GM19463 (cell line): ENCODE measurements around the gene OR2L13.
"Not testable (repeated sequence)": the region's sequence is repeated elsewhere in the genome, so short reads cannot be mapped to it uniquely, and the experiment has no call there.

Experiments
- ATAC-seq: cut with Tn5 transposase; IDR thresholded peaks from one replicate; pipeline ENCODE4 v1.9.1; 2021; ENCODE audit warnings: mild to moderate bottlenecking, moderate library complexity; ENCODE audit not compliant: unreplicated experiment

OR2L13 gene

GRCh38 chr1:248094884-248095283 lies at the start of gene OR2L13:
Gene OR2L13, plus strand, starts transcription at chr1:248095184. Its CDS starts 4,192 bp downstream, at chr1:248099376.
- no peak for ATAC-seq

GRCh38 chr1:248045209-248045608 lies 49.8 kb upstream of the OR2L13 start:
- no peak for ATAC-seq

GRCh38 chr1:248046536-248046935 lies 48.4 kb upstream of the OR2L13 start, which contains the start of gene OR2L3:
Gene OR2L3, plus strand, starts transcription at chr1:248046836. Its CDS starts 13,846 bp downstream, at chr1:248060682.
- ATAC-seq = no peak

GRCh38 chr1:248047008-248047407 lies 48.0 kb upstream of the OR2L13 start:
- no peak for ATAC-seq

GRCh38 chr1:248054671-248055070 lies 40.3 kb upstream of the OR2L13 start:
- no peak for ATAC-seq

- ATAC-seq = no peak
These were observed 39.7 kb upstream of the OR2L13 start for GRCh38 chr1:248055261-248055660.

GRCh38 chr1:248065071-248065470 lies 29.9 kb upstream of the OR2L13 start:
- no peak for ATAC-seq

- no peak for ATAC-seq
These were observed 29.4 kb upstream of the OR2L13 start for GRCh38 chr1:248065604-248066003.

GRCh38 chr1:248083864-248084263 lies 11.1 kb upstream of the OR2L13 start:
- ATAC-seq = not testable (repeated sequence)

GRCh38 chr1:248098529-248098928 lies 3.5 kb downstream of the OR2L13 start:
- ATAC-seq = no peak

GRCh38 chr1:248102847-248103246 lies 7.9 kb downstream of the OR2L13 start:
- ATAC-seq = no peak

- no peak for ATAC-seq
These were observed 16.2 kb downstream of the OR2L13 start for GRCh38 chr1:248111157-248111556.

GRCh38 chr1:248114890-248115289 lies 19.9 kb downstream of the OR2L13 start:
- no peak for ATAC-seq

GRCh38 chr1:248127653-248128052 lies 32.7 kb downstream of the OR2L13 start:
- ATAC-seq = no peak

- no peak for ATAC-seq
These were observed 41.8 kb downstream of the OR2L13 start for GRCh38 chr1:248136811-248137210.

GRCh38 chr1:248140846-248141245 lies 45.9 kb downstream of the OR2L13 start:
- no peak for ATAC-seq

GRCh38 chr1:248143311-248143710 lies 48.3 kb downstream of the OR2L13 start:
- ATAC-seq = no peak

GRCh38 chr1:248144513-248145198 lies 49.7 kb downstream of the OR2L13 start, which contains the start of gene OR2M5:
Gene OR2M5, plus strand, starts transcription at chr1:248145148. Its CDS starts 0 bp downstream, at chr1:248145148.
- ATAC-seq = no peak
